Stimulated activated CD4-positive, alpha-beta T cell treated with anti-CD3 and anti-CD28 coated beads, Interleukin-12 subunit alpha, Interleukin-12 subunit beta, amount 100 ng/mL, for 24 hours (primary cell): ENCODE data around the gene TMEM131.

Source experiments
- DNase-seq, 2 experiments: peaks; one replicate each; pipeline ENCODE4 v3.0.0-alpha.2; 2020; ENCODE audit warnings: low read depth in 2 of 2

Gene TMEM131

DNA sequence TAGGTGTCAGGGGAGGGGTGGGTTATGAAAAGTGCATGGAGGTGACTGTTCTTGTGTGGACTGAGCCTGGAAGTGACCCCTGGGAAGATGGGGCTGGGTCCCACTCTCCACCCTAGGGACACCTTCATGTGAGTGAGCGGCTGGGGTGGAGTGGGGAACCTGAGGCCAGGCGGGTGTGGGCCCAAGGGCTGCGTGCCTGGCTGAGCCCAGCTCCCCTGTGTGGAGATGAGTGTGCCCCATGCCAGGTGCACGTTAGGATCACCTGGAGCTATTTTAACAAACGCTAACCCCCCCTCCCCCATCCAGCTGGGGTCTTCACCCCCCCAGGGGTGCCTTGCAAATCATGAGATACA, 255.9 kb downstream of the TMEM131 start:
- no peak for DNase-seq

DNA sequence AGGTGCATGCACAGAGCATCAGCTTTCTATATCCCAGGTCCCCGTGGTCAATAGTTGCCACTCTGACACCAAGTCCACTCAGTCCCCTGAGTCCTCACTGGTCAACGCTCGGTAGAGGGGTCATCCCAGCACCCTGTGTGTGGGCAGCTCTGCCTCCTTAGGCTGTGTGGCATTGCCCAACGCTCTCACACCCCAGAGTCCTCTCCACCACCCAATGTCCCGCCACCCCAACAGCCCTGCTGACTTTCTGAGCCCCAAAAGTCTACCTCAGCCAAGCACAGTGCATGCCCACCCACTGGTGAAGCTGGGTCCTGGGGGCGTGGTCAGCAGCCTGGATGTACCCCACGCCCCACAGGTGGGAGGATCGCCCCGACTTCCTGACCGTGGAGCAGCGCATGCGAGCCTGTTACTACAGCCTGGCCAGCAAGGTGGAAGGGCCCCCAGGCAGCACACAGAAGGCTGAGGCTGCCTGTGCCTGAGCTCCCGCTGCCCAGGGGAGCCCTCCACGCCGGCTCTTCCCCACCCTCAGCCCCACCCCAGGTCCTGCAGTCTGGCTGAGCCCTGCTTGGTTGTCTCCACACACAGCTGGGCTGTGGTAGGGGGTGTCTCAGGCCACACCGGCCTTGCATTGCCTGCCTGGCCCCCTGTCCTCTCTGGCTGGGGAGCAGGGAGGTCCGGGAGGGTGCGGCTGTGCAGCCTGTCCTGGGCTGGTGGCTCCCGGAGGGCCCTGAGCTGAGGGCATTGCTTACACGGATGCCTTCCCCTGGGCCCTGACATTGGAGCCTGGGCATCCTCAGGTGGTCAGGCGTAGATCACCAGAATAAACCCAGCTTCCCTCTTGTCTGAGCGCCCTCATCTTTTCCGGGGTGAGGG, 256.5 kb downstream of the TMEM131 start:
- DNase-seq: no peak

DNA sequence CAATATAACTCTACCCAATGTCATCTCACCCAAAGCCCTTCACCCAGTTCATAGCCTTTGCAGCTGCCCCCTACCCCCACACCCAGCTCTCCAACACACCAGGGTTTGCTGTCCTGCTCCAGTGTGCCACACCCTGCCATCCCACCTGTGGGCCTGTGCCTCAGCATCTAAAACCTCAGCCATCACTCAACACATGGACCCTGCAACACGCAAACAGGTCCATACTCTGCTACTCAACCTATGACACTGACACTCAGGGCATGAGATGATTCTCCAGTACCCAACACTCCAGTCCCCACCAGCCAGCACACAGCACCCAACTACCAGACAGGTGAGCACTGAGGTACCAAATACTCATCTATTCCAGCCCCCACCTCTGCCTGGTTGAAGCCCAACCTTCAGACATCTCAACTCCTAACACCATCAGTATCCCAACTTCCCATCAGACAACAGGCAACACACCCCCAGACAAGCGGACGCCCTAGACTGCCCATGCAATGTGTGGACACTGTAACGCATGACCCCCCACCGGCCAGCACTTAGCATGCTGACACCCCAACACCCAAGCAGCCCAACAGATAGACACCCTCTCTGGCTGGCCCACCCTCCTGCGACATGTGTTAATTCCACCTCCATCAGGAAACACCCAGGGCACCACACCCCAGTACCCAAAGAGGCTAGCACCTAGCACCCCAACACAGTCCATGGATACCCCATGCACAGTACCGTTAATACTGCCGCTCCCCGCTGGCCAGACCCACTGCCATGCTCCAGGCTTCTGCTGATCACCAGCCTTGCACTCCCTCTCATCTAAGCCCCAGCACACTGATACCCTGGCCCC, 257.3 kb downstream of the TMEM131 start:
- no peak for DNase-seq

DNA sequence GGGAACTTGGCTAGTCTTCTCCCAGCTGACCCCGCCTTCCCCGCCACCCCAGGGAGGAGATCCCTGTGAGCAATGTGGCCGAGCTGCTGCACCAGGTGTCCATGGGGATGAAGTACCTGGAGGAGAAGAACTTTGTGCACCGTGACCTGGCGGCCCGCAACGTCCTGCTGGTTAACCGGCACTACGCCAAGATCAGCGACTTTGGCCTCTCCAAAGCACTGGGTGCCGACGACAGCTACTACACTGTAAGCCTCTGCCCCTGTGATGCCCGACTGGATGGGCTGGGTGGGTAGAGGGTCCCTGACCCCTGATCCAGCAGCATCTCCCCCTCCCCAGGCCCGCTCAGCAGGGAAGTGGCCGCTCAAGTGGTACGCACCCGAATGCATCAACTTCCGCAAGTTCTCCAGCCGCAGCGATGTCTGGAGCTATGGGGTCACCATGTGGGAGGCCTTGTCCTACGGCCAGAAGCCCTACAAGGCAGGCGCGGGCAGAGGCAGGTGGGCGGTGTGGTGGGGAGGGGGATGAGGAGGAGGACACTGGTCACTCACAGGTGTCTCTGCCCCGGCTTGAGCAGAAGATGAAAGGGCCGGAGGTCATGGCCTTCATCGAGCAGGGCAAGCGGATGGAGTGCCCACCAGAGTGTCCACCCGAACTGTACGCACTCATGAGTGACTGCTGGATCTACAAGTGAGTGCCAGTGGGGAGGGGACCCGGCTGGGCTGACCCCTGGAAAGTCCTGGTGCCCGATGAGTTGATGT, 258.1 kb downstream of the TMEM131 start:
- no peak for DNase-seq

DNA sequence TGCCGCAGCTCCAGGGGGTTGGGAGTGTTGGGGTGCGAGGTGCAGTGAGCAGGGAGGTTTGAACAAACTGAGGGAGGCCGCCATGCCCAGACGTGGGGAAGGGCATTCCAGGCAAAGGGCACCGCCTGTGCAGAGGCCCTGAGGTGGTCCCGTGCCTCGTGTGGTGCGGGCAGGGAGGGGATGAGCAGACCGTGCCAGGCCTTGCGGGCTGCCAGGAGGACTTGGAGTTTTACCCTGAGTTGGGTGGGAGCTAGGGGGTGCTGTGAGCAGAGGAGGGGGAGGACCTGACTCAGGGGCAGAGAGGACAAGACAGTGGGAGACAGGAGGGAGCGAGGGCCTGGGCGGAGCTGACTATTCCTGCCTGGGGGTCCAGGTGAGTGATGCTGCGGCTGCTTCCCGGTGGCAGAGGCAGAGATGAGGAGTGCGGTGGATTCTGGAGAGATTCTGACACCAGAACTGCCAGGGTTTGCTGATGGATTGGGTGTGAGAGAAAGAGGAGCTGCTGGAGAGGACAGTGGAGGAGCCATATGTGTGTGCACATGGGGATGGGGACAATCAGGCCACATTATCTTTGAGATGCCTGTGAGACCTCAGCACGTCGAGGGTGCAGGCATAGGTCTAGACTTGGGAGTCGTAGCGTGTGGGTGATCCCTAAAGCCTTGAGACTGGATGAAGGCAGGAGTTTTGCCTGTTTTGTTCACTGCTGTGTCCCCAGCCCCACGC, 259.0 kb downstream of the TMEM131 start:
- DNase-seq: no peak

DNA sequence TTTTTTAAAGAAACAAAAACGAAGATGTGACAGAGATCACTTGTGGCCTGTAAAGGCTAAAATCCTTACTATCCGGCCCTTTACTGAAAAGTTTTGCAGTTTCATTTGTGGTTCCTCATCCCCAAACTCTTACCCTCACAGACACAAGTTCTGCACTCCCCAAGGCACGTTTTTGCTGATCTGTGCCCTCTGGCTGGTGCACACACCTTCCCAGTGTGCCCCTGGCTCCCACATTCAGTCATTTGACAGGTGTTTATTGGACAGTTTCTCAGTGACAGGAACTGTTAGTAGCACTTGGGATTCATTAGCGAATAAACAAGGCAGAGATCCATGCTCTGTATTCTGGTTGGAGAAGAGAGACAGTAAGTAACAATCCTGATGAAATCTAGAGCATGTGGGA, 259.6 kb downstream of the TMEM131 start:
- no peak for DNase-seq

DNA sequence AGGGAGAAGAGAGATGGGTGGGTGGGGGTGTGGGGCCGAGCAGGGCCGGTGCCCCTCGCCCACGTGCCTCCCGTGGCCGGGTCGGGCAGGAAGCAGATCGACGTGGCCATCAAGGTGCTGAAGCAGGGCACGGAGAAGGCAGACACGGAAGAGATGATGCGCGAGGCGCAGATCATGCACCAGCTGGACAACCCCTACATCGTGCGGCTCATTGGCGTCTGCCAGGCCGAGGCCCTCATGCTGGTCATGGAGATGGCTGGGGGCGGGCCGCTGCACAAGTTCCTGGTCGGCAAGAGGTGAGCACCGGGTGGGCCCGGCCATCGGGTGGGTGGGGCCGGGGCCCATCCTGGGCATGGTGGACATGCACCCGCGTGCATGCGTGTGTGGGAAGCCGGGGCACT, 260.6 kb downstream of the TMEM131 start:
- DNase-seq: no peak

DNA sequence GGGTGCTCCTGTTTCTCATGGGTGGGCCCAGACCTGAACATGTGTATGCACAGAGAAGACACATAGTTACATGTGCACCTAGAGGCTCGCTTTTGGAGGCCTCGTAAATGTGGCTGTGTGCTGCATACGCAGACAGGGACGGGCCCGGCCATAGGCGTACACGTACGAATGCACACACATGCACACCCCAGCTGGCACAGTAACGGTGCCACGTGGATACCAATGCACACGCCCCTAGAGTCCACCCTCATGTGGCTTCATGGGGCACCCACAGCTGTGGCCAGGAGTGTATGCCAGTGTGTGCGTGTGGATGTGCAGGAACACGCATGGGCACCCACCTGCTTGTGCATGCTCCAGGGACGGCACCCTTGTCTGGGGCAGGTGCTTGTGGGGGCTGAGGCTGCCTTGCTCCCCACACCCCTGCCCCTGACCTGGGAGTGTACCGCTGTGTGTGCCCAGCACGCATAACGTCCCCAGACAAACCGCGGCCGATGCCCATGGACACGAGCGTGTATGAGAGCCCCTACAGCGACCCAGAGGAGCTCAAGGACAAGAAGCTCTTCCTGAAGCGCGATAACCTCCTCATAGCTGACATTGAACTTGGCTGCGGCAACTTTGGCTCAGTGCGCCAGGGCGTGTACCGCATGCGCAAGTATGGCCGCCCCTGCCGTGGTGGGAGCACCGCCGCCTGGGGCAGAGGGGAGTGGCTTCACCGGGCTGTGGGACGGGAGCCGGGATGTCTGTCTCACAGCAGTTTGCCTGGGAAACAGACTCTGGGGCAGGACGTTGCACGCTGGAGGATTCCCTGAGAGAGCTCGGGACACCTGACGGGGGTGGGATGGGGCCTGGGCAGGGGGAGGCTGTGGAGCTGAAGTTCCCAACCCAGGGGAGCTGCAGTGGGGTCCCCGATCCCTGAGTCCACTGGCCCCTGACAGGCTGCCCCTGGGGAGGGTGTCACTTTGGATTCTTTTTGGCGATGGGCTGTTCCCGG, 261.4 kb downstream of the TMEM131 start:
- DNase-seq: no peak

DNA sequence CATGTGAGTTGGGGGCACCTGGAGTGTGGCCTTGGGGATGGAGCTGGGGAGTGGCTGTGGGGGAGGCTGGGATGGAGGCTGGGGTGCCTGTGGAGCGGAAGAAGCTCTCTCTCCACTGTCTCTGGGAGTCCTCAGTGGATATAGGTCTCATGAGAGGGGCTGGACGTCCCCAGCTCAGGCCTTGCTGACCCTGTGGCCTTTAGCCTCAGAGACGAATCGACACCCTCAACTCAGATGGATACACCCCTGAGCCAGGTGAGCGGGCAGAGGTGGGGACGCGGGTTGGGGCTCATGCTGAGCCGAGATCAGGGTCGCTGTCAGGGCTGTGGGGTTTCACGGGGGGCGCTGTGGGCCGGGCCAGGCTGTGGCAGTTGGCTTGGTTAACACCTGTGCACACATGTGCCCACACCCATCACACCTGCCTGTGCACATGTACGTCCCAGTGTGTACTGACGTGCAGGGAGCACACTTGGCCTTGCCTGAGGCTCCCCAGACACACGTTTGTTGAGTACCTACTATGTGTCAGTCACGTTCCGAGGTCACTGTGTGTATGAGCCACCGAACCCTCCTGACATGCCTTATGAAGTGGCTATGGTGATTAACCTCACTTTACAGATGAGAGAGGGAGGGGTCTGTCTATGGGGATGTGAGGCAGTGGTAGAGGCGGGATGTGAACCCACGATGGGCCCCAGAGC, 262.3 kb downstream of the TMEM131 start:
- DNase-seq: no peak

DNA sequence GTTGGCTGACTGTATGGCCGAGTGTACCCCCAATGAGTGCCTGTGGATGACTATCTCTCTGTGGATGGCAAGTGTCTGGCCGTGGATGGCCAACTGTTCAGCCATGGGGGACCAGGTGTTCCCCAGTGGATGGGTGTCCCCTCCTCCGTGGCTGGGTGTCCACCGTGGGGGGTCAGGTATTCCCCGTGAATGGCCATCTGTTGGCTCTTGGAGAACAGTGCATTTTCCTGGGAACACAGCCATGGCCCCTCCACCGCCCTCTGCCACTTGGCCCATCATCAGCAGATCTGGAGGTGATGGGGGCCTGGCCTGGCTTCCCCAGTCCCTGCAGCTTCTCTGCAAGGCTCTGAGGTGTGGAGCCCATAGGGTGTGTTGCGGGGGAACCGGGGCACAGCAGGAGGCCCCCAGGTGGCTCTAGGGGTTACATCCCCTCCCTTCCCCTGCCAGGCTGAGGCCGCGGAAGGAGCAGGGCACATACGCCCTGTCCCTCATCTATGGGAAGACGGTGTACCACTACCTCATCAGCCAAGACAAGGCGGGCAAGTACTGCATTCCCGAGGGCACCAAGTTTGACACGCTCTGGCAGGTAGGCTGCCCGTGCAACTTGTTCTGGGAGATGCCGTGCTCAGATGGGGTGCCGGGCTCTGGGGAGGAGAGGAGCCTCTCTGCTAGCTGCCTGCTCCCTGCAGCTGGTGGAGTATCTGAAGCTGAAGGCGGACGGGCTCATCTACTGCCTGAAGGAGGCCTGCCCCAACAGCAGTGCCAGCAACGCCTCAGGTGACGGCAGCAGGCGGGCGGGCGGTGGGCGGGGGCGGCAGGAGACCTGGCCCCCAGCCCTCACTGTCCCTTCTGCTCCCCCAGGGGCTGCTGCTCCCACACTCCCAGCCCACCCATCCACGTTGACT, 263.1 kb downstream of the TMEM131 start:
- DNase-seq: no peak

DNA sequence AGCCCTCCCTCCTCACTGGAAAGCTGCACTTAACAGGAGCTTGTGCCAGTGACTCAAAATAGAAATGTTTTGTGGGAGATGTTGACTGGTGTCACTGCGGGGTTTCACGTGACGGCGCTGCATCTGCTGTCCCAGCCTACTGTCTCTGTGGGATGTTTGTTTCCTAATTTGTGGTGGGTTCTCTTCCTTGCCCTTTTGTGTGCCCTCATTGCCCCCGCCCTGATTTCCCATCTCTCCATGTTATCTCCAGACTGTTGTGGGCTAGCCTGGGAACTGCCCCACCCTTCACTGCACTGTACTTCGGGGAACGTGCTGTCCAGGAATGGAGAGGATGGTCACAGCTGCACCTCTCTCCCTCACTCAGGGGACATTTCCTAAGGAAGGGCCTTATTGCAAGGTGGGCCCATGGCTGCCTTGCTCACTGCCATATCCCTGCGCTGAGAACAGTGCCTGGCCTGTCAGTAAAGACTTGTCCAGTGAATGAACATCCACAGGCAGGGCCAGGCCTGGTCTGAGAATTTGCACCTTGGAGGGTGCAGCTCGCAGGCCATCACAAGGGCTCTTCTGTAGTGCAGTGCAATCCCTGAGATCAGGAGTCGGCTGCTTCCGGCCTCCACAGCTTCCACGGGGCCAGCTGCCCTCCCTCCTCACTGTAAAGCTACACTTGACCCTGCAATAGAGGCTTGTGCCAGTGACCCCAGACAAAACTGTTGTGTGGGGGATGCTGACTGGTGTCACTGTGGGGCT, 264.3 kb downstream of the TMEM131 start:
- DNase-seq: no peak

DNA sequence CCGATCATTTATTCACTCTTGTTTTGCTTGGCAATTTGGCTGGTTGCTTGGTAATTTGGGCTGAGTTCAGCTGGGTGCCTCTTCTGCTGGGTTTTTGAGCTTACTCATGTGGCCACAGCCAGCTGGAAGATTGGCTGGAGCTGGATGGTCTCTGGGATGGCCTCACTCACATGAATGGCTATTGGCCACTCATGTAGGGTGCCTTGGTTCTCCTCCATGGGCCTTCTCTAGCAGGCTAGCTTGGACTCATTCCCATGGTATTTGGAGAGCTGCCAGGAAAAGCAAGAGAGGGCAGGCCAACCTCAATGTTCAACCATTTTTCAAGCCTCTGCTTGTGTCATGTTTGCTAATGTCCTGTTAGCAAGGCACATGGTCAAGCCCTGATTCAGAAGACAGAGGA, 265.5 kb downstream of the TMEM131 start:
- no peak for DNase-seq

DNA sequence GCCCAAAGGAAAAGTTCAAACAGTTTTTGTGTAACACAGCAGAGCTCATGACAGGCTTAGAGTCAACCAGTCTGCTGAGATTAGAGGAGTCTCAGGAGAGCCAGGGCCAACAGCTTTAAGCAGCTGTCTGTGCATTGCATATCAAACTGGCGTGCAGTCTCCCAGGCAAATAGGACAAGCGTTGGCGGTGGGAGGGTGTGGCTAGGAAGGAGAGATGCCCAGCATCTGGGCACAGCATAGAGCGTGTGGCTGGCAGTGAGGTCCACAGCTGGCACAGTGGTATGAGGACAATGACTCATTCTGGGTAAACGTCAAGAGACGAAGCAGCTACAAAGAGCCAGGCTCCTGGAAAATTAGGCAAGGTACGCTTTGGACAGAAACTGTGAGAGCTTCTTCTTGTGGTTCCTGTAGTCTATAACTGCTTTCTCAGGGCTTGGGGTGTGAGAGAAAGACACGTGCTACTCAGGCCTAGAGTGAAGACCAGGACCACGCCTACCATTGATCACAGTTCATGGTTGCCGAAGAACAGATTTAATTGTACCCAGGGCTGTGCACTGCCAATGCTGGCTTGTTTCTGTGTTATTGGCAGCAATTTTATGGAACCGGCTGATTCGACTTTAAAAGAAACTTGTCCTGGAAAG, 267.5 kb downstream of the TMEM131 start:
- DNase-seq: no peak

DNA sequence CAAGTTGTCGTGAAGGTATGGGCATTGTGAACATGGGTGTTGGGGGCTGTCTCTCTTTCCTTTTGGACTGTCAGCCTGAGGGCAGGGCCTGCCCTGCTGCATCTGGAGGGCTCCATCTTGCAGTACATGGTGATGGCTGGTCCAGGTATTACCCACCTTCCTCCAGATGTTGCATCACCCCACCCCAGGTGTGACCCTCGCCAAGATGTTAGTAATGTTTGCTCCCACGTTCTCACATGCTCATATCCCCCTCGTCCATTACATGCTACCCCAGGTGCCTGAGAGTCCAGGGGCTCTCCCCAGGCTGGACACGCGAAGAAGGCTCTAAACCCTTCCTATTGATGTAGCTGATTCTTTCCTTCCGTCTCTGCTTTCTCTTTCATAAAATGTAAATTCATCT, 268.5 kb downstream of the TMEM131 start:
- DNase-seq: no peak

DNA sequence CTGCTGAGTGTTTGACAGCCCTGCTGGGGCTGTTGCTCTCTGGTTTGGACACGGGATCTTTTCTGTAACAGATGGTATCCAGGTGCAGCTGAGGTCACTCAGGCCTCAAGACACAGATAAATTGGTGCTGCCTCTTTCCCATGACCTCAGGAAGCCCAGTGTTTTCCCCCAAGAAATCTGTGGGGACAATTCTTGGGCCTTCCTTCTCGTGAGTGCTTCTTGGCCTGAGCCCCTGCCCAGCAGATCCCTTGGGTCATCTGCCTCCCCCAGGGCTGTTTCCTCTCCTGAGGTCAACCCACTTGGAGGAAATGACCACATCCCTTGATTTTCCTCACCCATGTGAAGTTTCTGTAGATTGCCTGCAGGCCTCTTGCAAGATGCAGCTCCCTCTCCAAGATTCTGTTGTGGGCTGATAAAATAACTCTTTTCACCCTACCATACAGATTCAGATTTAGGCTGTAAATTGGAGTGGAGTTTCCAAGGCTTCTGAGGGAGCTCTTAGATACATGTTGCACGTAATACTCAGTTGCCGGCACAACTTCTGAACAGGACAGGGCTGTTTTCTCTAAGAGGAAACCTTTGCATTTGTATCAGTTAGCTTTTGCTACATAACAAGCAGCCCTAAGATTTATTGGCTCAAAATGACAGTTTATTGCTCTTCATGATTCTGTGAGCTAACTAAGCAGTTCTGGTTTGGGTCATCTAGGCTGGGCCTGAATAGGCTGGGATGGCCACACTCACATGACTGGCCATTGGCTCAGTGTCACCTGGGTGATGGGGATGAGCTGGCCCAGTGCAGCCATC, 269.3 kb downstream of the TMEM131 start:
- DNase-seq: no peak

DNA sequence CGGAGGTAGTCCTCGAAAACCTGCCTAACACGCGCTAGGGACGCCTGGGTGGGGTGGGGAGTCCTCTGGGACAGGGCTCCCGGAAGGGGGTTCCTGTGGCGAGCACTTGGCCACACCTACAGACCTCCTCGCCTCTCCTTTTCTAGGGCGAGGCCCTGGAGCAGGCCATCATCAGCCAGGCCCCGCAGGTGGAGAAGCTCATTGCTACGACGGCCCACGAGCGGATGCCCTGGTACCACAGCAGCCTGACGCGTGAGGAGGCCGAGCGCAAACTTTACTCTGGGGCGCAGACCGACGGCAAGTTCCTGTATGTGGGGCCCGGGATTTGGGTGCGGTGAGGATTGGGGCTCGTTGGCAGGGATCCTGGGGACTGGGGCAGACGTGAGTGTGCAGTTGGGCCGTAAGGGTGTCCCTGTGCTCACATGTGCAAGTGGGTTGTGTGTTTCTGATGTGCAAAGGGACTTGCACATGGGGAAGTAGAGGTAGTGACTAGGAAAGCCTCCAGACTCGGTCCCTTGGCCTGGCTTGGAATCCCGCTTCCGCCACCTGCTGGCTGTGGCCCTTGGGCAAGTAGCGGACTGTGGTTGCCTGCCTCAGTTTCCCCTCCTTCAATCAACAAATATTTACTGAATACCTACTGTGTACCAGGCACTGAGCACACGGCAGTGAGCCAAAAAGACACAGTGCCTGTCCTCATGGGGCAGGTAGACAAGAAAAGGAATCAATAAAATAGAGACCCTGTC, 270.6 kb downstream of the TMEM131 start:
- no peak for DNase-seq
